IPS DF 4.7 (cell line): ENCODE measurements around the gene LRRC8E.
"Not testable (repeated sequence)": the region's sequence is repeated elsewhere in the genome, so short reads cannot be mapped to it uniquely, and the experiment has no call there.

Experiments
- DNase-seq: peaks from one replicate; pipeline ENCODE4 v3.0.0-alpha.2; 2013; ENCODE audit warnings: low spot score; ENCODE audit errors: extremely low read depth

LRRC8E gene

DNA sequence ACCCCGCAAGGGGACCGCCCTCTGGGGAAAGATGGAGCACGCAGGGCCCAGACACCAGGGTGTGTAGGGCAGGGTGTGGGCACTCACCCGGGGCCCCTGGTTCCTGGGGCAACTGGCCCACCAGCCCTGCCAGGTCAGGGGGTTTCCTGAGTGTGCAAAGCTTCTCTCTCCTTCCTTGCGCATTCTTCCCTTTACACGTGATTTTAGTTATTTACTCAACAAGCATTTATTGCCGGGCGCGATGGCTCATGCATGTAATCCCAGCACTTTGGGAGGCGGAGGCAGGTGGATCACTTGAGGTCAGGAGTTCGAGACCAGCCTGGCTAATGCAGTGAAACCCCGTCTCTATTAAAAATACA lies 34.6 kb upstream of the LRRC8E start:
- no peak for DNase-seq

DNA sequence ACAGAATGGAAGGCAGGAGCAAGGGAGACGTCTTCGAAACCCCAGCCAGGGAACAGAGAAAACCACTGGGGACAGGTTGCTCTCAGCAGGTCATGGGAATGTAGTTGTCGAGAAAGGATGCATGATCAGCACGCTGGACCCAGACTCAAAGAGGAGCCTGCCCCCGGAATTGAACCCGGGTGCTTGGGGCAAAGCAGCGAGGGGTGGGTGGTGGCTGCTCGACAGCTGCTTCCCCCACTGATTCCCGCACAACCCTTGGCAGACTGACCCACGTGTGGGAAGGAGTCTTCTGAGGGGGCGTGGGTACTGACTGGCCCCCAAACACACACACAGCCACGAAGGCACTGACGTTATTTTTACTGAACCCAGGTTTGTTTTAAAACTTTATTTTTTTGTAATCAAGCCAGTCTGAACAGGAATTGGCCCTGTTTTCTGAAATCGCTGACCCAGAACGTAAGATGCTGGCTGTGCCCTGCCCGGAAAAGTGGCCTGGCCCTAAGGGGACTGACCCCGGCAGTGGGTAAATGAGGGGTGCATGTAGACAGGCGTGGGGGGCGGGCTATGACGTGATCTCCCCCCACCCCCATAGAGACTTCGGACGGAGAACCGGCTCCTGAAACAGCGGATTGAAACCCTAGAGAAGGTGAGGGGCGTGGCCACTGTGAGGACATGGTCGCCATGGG lies 32.7 kb upstream of the LRRC8E start:
- no peak for DNase-seq

DNA sequence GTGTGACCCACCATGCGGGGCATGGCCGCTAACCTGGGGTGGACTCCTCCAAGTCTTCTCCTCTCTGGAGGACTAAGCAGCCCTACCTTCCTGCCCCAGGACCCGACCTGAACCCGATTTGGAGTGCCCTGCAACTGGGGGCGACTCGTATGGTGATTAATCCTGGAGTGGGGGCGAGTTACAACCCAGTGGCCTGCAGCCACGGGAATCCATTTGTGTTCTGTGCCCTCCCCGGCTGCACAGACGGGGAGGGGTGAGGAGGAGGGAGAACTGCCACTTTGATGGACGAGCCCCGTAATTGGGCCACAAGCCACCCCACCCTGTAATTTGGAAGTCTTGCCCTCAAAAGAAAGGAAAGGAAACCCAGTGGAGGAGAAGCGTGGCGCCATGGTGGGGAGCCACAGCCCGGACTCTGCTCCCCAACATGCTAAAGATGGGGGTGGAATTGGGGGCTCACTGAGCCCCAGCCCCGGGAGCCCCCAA lies 32.2 kb upstream of the LRRC8E start:
- DNase-seq: no peak

DNA sequence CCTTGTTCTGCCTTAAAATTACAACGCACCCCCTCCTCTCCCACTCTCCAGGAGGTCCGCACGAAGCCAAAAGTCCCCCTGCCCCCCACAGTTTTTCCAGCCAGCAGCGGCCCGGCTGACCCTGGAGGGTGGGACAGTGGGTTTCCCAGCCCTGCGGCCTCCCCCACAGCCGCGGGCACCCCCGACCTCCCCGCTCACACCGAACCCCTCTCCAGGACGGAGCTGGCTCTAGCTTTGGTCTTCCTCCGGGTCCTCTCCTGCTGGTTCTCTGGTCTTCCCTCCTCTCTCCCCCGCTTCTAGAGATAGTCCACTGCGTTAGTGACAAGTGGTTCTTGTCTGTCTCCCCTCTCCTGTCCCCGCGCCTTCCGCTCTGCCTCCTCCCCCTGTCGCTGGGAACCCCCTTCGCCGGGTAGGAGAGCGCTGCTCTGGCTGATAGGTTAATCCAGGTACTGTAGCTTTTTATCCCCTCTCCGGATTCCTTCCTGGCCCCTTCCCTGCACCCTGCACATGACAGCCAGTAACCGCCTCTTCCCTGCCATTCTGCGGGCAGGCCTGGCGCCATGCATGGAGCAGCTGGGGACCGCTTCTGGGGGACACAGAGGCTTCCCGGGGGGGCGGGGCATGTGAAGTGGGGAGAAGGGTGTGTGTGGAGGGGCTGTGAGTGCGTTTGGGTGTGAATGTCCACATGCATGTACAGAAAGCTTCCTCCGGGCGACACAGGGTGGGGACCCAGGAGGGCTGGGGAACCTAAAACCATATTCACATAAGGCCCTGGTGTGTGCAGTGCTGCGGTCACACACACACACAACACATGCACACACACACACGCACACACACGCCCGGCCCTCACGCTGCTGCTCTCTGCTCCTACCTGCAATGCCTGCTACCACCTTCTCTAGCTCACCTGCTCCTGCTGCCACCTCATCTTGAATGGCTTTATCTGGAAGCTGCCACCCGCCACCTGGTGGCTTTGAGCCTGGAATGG lies 31.3 kb upstream of the LRRC8E start:
- DNase-seq: no peak

DNA sequence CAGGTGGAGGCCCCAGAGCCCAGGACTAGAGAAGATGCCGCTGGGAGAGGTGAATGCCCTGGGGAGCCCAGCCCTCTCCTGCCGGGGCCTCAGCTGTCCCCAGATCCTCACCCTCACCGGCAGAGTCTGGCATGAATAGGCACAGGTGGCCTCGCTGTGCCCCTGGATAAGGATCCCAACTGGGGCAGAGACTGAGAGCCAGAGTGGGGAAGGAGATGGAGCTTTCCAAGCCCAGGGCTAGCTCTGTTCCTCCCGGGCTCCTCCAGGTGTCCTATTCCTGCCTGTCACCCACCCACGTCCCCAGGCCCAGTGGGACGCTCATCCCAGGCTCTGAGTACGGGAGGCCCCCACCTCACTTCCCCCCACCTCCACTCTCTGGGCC lies 30.6 kb upstream of the LRRC8E start:
- DNase-seq: no peak

DNA sequence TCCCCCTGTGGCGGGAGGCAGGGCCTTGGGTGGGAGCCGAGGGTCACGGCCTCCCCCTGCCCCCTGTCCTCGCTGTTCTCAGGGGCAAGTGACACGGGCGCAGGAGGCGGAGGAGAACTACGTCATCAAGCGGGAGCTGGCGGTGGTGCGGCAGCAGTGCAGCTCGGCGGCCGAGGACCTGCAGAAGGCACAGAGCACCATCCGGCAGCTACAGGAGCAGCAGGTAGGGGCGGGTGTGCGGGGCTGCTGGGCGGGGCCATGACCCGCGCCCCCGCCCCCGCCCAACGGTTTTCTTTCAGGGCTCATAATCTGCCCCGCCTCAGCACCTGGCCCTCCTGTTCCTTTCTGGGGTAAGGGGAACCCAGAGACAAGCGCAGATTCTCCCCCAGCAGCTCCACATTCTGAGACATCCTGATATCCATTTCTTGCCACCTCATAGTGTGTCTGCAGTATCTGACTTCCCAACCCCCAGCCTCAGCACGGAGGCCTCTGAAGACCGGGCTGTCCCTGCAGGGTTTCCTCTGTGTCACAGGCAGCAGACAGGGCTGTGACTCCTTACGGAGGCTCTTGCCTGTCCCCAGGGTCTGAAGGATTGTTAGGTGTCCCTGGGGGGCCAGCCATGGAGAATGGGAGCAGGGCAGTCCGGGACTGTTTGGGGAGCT lies 30.1 kb upstream of the LRRC8E start:
- DNase-seq: no peak

DNA sequence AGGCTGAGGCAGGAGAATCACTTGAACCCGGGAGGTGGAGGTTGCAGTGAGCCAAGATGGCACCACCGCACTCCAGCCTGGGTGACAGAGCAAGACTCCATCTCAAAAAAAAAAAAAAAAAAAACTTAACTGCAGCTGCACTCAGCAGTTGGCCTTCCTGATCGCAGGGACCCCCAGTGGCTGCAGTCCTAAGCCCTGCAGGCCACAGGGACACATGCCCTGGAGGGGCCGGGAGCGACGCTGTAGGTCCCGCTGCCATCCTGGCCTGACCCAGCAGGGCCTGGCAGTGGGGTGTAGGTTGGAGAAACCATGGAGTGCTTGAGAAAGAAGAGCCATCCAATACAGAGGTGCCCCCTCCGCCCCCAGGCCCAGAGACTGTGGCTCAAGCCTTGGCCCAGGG lies 29.2 kb upstream of the LRRC8E start:
- DNase-seq: not testable (repeated sequence)

DNA sequence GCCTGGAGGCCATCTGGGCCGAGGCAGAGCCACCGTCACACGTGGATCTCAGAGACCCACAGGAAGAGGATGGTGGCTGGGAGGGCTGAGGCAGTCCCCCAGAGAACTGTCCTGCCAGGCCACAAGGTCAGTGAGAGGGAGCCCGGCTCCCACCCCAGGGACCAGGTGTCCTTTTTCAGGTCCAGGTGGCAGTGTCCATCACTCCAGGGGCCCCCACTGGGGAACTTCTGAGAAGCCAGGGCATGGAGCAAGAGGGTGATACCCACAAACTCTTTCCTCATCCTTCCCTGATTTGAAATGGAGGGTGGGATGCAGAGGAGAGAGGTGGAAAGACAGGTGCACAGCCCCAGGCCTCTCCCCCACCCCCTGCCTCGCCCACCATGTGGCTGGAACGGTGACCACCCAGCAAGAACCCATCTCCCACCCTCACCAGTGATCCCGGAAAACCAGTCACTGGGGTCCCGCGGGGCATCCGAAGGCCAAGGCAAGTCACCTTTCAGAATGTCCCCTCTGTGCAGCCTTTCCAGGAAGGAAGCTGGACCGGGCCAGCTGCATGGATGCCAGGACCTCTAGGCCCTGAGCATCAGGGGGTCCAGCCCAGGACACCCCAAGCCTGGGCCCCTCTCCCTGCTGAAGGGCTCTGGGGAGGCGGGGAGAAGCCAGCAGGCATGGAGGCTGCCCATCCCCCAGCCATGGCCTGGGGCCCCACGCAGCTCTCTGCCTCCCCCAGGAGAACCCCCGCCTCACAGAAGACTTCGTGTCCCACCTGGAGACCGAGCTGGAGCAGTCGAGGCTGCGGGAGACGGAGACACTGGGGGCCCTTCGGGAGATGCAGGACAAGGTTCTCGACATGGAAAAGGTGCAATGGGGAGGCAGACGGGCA lies 28.2 kb upstream of the LRRC8E start:
- DNase-seq: no peak

DNA sequence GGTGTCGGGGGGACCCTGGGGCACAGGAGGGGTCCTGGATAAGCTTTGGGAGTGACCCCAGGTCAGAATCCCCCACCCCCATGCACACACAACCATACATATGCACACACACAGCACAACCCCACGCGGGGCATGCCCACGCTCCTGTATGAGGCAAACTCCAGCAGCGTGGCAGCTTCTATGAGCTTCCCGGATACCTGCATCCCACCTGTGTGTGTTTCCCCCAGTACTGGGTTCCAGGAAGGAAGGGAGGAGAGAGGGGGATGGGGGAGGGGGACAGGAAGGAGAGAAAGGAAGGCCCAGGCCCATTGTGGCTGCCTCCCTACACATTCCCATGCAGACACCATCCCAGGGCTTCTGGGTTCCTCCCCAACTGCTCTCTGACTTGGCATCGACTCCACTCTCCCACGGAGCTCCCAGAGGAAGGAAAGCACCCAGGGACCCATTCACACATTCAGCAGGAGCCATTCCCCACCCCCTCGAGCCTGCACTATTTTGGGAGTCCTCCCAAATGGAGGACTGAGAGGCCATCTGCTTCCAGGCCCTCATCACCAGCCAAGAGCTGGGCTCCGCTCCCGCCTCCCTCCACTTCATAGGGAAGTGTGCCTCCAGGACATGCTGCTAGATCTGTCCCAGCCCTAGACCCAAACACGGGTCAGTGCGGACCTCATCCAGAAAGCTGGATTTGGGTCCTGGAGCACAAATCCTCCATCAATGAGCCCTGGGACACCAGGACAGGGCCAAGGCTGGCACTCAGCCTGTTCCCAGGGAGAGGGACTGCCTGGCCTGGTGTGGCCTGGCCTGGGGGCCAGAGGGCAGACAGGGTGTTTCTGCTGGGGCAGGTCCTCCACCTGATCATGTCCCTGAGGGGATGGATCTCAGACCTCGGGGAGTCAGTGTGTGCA lies 27.3 kb upstream of the LRRC8E start:
- no peak for DNase-seq

DNA sequence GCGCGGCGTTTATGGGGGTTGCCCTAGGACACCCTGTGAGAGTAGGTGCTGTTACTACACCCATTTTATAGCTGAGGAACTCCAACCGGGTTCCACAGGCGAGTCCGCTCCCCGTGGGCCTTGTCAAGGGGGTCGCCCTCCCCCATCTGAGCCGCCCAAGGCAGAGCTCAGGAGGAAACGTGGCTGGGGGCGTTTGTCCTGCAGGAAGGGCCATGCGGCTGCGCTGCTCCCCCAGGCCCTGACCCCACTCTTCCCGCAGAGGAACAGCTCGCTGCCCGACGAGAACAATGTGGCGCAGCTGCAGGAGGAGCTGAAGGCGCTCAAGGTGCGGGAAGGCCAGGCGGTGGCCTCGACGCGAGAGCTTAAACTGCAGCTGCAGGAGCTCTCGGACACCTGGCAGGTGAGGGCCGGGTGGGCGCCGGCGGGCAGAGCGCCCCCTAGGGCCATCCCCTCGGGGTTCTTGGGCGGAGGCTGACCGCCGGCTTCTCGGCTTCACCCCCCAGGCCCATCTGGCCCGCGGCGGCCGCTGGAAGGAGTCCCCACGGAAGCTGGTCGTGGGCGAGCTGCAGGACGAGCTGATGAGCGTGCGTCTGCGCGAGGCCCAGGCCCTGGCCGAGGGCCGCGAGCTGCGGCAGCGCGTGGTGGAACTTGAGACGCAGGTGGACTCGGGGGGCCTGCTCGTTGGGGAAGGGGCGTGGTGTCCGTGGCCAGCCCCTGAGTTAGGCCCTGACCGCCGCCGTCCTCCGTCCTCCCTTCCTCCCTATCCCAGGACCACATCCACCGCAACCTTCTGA lies 26.5 kb upstream of the LRRC8E start:
- DNase-seq: no peak

DNA sequence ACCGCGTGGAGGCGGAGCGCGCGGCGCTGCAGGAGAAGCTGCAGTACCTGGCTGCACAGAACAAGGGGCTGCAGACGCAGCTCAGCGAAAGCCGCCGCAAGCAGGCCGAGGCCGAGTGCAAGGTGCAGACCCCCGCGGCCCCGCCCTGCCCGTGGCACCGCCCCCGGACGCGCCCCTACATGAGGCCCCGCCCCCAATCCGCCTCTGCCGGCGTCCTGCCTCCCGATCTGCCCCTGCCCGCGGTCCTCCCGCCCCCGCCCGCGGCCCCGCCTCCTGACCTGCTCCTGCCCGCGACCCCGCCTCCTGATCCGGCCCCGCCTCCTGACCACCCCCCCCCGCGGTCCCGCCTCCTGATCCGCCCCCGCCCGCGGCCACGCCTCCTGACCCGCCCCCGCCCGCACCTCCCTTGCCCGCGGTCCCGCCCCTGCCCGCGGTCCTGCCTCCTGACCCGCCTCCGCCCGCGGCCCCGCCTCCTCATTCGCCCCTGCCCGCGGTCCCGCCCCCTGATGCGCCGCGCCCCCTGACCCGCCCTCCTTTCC lies 25.8 kb upstream of the LRRC8E start:
- no peak for DNase-seq

DNA sequence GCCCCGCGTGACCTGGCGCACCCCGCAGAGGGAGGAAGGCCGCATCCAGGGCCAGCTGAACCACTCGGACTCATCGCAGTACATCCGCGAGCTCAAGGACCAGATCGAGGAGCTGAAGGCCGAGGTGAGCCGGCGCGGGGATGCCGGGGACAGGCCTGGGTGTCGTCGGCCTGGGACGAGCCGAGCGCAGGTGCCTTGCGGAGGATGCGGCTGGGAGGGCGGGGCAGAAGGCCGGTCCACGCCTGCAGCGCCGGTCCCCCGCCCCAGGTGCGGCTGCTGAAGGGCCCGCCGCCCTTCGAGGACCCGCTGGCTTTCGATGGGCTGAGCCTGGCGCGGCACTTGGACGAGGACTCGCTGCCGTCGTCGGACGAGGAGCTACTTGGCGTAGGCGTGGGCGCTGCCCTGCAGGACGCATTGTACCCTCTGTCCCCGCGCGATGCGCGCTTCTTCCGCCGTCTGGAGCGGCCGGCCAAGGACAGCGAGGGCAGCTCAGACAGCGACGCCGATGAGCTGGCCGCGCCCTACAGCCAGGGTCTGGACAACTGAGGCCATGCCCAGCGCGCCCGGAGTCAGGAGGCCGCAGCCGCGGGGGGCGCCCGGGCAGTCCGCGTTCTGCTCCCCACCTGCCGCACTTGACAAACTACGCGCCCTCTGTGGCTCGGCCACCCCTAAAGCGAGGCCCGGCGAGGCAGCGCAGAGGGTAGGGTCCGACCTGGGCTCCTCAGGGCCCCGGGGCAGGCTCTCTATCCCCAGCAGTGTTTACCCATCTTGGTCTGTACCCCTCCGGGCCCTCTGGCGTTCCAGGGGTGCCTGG lies 24.9 kb upstream of the LRRC8E start:
- no peak for DNase-seq

DNA sequence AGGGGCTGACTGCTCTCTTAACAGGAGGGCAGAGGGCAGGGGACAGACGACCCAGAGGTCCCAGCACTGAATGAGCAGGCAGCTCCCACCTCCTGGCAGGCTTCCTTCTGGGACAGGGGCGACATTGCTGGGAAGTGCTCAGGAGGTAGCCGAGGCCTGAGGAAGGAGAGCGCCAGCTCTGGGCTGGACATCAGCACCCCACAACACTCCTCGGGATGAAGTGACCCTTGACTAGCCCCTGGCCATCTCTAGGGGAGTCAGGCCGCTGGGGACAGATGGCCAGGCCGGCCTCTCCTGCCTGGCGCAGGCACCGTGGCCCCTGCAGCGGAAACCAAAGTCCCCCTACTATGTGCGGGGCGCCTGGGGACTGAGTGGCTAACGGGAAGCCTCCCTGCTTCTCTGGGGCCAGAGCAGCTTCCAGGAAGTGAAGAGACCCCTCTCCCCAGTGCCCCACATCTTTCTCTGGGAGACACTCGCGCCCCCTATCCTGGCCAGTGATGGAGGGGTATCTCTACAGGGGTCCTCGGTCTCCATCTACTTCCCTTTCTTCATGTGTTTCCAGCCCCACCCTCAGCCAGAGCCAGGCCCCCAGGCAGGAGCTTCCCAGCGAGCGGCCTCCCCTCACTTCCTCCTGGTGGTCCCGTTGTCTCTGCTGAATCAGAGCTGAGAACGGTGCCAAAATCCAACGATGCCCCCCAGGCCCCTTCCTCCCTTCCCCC lies 24.2 kb upstream of the LRRC8E start:
- no peak for DNase-seq

DNA sequence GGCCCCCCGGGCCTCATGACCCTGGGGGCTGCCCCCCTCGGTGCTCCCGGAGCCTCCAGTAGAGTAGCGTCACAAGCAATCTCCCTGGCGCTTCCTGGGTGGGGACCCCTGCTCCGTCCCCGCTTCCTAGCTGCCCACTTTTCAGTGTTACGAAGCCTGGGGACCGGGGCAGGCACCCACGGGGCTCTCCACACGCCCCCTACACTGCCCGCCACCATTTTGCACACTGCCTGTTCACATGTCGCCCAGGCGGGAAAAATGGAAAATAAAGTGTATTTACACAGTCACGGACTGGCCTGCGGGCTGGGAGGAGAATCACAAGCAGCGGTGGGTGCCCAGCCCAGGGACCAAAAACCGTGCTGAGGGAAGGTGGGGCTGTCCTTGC lies 23.6 kb upstream of the LRRC8E start:
- no peak for DNase-seq

DNA sequence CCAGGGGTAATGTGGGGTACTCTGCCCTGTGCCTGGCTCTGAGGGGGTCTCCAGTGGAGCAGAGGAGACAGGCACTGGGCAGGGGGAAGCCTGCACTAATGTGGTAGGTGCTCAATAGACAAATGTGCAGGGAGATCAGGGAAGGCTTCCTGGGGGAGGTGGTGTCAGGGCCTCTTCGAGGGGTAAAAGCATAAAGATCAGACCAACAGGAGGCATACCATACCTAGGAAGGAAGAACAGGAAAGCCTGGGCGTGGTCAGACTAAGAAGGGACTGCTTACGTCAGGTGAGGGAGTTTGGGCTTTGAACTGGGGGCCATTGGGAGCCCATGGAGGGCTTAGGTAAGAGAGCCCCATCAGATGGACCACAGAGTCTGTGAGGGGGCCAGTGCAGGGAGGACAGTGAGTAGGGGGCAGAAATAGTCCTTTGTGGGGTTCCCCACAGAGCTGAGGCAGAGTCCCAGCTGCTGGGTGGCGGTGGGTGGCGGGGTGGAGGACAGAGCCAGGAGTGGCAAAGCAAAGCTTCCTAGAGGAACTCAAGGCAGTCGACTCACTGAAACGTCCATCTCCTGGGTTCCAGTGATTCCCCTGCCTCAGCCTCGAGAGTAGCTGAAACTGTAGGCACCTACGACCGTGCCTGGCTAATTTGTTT lies 22.9 kb upstream of the LRRC8E start:
- DNase-seq: no peak

DNA sequence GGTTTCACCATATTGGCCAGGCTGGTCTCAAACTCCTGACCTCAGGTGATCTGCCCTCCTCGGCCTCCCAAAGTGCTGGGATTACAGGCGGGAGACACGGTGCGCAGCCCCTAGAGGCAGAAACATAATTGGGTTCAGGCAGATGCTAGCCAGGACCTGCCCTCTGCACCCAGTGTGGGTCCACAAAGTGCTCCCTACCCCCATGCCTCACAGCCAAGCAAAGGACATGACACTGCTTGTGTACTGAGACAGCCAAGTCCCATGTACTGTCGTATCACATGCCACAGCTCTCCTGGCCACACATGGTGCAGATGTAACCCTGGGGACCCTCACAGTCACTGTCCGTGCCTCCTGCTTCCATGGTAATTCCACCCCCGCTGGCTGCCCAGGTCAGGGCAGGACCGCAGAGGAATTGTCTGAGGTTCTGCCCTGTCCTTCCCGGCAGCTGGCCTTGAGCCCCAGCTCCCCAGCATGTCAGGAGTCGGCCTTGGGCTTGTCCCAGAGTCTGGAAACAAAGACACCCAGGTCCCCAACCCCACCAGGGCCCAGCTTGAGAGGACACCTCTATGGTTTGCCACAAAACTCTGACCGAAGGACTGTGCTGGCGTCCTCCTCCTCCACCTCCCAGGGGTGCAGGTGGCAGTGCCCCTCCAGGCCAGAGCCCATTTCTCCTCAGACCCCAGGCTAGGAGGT lies 21.8 kb upstream of the LRRC8E start:
- no peak for DNase-seq
